Measurements from ENCODE around the gene CFC1.
"Not testable (repeated sequence)": the region's sequence is repeated elsewhere in the genome, so short reads cannot be mapped to it uniquely, and the experiment has no call there.

CFC1 gene

DNA sequence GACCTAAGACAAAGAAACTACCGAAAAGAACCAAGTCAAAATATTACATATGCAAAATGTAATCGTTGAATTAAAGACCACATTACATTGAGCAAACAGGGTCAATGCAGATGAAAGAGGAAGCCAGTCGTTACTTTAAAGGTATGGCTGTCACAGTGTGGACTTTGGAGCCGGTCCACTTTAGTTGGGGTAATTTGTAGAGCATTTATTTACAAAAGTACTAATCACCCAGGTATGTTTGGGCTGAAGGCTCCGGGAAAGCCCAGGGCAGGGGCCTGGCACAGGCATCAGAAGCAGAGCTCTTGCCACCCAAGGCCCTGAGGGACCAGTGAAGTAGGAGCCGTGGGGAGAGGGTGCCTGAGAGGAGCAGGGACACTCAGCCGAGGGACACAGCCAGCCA lies 15.8 kb downstream of the CFC1 start:
- not testable (repeated sequence) for DNase-seq (ENCODE audit: low spot score)

DNA sequence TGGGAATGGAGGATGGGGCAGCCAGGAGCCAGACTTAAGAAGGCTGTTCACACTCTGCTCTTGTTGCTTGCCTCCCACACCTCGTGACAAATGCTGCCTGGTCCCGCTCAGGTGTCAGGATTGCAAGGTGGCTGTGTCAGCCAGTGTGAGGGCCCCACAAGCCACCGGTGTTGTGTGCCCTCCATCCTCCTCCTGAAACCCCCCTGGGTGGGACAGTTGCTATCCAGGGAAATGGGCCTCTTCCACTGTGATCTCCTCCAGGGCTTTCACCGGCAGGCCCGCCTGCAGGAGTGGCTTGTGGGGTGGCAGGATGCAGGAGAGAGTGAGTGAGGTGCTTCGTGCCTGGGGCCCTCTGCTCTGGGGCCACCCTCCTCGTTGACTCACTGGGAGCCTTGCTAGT lies 16.4 kb downstream of the CFC1 start:
- not testable (repeated sequence) for DNase-seq (ENCODE audit: low spot score)

DNA sequence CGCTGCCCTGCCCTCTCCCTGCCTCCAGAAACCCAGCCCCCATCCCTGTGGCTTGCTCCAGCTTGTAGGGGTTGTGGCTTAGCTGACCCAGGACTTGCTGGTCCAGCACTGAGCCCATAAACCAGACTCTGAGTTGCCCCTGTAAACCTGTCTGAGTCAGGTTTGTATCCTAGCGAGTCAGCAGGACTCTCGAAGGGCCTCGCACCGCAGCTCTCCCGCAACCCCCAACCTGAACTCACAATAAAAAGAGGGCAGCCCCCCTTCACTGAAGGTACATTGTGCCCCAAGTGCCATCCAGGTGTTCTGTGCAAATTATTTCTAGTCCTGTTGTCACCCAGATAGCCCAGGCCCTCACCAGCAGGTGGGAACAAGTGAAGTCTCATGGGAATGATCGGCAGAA lies 17.9 kb downstream of the CFC1 start:
- DNase-seq (ENCODE audit: low spot score) = not testable (repeated sequence)

DNA sequence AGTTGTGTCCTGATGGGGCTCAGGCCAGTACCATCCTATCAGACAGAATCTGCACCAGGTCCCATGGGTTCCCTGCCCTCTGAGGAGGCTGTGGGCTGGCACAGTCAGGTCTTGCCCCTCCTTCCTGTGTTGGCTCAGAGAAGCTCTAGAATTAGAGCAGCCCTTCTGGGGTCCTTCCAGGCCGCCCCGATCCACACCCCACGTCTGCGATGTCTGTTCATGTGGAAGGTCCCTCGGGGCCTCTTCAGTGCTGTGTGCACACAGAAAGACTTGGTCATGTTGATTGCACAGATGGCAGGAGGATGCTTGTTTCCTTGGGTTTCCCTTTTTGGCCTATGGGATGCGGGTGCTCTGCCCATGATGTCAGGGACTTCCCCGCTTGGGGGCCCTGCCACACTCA lies 20.3 kb downstream of the CFC1 start:
- DNase-seq (ENCODE audit: low spot score) = not testable (repeated sequence)

DNA sequence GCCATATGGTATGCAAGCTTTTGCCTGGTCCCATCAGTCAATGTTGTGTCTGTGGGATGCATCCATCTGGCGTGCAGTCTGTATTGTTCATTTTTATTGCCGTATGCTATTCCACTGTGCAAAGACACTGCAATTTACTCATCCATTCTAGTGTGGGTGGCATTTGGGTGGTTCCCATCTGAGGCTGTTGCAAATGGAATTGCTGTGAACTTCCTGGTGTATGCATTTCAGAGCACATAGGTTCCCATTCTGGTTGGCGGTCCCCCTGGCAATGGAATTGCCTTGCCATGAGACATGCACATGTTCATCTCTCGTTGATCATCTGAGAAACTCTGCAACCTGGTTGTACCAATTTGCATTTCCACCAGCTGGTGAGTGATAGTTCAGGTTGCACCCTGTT lies 21.8 kb downstream of the CFC1 start:
- not testable (repeated sequence) for DNase-seq (ENCODE audit: low spot score)

DNA sequence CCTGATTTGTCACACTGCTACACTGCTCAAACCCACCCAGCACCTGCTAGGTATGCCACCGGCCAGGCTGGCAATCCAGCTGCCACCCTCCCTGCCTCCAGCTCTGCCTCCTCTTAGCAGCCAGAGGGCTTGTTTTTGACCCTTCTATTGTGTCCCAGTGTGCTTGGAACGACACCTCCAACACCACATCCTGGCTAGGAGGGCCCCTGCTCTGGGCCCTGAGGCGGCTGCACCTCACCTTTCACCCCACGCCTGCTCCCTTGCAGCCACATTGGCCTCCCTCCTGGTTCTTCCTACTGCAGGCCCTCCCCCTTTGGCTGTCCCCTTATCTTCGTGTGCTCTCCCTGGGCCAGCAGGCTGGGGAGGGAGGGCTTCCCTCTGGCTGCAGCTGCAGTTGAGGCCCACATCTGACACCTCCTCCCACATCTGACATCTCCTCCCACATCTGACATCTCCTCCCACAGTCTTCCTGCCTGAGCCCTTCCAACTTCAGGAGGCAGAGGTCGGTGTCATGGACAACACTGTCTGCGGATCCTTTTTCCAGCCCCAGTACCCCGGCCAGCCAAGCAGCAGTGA lies 23.1 kb downstream of the CFC1 start:
- not testable (repeated sequence) for DNase-seq (ENCODE audit: low spot score)

DNA sequence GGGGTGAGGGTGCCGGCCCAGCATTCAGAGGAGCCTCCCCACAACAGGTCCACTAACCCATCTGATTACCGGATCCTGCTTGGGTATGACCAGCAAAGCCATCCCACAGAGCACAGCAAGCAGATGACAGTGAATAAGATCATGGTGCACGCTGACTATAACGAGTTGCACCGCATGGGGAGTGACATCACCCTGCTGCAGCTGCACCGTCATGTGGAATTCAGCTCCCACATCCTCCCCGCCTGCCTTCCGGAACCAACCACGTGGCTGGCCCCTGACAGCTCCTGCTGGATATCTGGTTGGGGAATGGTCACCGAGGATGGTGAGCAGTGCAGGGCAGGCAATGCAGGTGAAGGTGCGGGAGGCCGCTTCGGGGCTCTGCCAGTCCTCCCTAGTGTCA lies 25.1 kb downstream of the CFC1 start:
- DNase-seq (ENCODE audit: low spot score) = not testable (repeated sequence)

DNA sequence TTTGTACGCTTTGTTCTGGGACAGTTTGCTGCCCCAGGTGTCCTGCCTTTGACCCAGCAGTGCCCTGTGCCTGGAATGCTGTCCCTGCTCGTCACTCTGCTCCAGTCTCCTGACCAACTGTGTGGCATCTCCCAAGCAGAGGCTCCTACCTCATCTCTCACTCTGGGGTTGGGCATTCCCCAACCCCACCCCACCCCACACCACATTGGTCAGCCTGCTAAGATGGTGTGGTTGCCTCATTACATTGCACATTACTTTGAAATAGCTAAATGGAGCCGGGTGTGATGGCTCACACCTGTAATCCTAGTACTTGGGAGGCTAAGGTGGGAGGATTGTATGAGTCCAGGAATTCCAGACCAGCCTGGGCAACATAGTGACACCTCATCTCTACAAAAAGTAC lies 27.4 kb downstream of the CFC1 start:
- DNase-seq (ENCODE audit: low spot score) = not testable (repeated sequence)

DNA sequence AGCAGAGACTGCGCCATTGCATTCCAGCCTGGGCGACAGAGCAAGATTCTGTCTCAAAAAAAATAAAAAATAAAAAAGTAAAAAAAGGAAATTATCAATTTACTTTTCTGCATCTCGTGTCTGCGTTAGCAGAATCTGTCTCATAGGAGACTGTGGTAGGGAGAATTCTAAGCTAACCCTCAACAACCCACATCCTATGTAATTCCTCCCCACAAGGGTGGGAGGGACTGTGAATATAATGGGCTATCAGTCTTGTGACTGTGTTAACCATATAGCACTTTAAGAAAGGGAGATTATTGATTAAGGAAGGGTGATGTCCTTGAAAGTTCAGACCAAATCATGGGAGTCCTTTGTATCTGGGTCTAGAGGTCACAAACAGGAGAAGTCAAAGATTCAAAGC lies 33.2 kb downstream of the CFC1 start:
- DNase-seq (ENCODE audit: low spot score) = not testable (repeated sequence)

DNA sequence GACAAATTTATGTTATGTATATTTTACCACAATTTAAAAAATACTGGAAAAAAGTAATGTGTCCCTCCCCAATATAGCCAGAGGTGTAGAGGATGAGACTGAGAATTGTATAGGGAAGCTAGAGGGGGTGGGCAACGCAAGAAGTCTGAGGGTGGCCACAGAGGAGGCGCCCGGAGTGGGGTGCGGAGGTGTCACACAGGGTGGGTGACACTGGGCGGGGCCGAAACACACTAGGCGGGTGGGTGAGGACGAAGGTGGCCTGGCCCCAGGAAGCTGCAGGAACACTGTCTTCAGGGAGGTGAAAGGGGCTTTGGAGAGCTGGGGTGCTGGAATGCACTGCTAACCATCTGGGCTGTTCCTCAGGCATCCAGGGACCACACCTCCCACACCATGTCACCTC lies 42.9 kb downstream of the CFC1 start:
- not testable (repeated sequence) for DNase-seq (ENCODE audit: low spot score)

DNA sequence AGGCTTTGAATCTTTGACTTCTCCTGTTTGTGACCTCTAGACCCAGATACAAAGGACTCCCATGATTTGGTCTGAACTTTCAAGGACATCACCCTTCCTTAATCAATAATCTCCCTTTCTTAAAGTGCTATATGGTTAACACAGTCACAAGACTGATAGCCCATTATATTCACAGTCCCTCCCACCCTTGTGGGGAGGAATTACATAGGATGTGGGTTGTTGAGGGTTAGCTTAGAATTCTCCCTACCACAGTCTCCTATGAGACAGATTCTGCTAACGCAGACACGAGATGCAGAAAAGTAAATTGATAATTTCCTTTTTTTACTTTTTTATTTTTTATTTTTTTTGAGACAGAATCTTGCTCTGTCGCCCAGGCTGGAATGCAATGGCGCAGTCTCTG lies 45.2 kb downstream of the CFC1 start:
- not testable (repeated sequence) for DNase-seq (ENCODE audit: low spot score)

DNA sequence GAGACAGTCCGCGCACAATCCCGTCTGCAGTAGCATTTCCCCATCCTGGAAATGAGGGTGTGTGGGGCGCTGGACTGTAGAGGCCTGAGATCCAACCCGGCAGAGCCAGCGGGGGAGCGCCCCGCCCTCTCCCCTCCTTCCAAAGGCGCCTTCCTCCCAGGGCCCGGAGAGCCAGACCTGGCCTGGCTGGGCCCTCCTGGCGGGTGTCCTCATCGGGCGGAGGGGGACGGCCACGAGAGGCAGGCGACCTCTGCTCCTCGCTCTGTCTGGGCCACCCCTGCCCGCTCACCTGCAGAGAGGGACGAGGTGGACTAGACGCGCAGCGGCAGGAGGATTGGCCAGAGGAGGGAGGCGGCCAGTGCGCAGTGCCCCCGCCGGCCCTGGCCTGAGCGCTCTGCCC lies 49.9 kb downstream of the CFC1 start:
- DNase-seq (ENCODE audit: low spot score) = not testable (repeated sequence)

DNA sequence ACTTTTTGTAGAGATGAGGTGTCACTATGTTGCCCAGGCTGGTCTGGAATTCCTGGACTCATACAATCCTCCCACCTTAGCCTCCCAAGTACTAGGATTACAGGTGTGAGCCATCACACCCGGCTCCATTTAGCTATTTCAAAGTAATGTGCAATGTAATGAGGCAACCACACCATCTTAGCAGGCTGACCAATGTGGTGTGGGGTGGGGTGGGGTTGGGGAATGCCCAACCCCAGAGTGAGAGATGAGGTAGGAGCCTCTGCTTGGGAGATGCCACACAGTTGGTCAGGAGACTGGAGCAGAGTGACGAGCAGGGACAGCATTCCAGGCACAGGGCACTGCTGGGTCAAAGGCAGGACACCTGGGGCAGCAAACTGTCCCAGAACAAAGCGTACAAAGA lies 51.0 kb downstream of the CFC1 start:
- not testable (repeated sequence) for DNase-seq (ENCODE audit: low spot score)

DNA sequence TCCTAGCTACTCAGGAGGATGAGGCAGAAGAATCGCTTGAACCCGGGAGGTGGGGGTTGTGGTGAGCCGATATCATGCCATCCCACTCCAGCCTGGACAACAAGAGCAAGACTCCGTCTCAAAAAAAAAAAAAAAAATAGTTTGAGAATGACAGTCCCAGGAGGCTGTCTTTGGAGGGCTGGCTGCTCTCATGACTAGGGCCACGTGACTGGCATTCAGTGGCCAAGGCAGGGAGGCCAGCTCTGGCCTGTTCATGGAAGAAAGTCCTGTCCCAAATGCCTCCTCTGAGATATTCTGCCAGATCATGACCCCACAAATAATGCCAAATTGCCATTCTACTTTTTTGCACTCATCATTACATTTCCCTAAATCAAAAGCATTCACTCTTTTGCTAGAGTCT lies 54.4 kb downstream of the CFC1 start:
- DNase-seq (ENCODE audit: low spot score) = not testable (repeated sequence)

DNA sequence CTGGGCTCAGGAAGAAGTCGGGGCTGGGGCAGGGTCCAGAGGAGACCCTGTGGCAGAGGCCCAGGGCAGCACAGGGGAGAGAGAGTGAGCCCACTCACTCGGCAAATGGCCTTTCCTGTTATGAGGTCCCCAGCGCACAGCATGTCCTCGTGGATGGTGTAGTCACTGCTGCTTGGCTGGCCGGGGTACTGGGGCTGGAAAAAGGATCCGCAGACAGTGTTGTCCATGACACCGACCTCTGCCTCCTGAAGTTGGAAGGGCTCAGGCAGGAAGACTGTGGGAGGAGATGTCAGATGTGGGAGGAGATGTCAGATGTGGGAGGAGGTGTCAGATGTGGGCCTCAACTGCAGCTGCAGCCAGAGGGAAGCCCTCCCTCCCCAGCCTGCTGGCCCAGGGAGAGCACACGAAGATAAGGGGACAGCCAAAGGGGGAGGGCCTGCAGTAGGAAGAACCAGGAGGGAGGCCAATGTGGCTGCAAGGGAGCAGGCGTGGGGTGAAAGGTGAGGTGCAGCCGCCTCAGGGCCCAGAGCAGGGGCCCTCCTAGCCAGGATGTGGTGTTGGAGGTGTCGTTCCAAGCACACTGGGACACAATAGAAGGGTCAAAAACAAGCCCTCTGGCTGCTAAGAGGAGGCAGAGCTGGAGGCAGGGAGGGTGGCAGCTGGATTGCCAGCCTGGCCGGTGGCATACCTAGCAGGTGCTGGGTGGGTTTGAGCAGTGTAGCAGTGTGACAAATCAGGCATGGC lies 55.4 kb downstream of the CFC1 start:
- DNase-seq (ENCODE audit: low spot score) = not testable (repeated sequence)

DNA sequence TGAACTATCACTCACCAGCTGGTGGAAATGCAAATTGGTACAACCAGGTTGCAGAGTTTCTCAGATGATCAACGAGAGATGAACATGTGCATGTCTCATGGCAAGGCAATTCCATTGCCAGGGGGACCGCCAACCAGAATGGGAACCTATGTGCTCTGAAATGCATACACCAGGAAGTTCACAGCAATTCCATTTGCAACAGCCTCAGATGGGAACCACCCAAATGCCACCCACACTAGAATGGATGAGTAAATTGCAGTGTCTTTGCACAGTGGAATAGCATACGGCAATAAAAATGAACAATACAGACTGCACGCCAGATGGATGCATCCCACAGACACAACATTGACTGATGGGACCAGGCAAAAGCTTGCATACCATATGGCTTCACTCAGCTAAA lies 56.6 kb downstream of the CFC1 start:
- DNase-seq (ENCODE audit: low spot score) = not testable (repeated sequence)
